GM23338 (cell line): ENCODE measurements around the gene MFSD6. TPM values are rescaled to one million over a fixed set of nuclear protein-coding genes. Genes with fewer than 3 reads are reported as not detected.

Experiments used
- ATAC-seq: fragments of 200-7000 bp; cut with Tn5 transposase; 3 replicates; pipeline ENCODE4 v1.9.1; 2020
- DNase-seq: peaks from one replicate; pipeline ENCODE4 v3.0.0-alpha.2; 2015; ENCODE audit warnings: low spot score
- H2AFZ ChIP-seq: fragments of 200-600 bp; sonication (generic); 2 replicates; pipeline ENCODE4 v1.8.0; 2016; ENCODE audit warnings: antibody characterized with exemption, mild to moderate bottlenecking, moderate library complexity
- H3F3A ChIP-seq: fragments of 200-600 bp; sonication (generic); replicated peaks from 2 replicates; pipeline ENCODE4 v1.8.0; 2017; ENCODE audit warnings: antibody characterized with exemption, mixed run types, low read depth
- H3K27ac ChIP-seq: fragments of 200-600 bp; sonication (generic); 2 replicates; pipeline ENCODE4 v1.6.1; 2016; ENCODE audit warnings: low read depth
- H3K27me3 ChIP-seq: fragments of 200-600 bp; sonication (generic); 2 replicates; pipeline ENCODE4 v1.8.0; 2016; ENCODE audit warnings: mild to moderate bottlenecking, mixed run types, moderate library complexity; ENCODE audit not compliant: insufficient read depth
- H3K36me3 ChIP-seq: fragments of 200-600 bp; sonication (generic); 2 replicates; pipeline ENCODE4 v1.8.0; 2016; ENCODE audit warnings: mild to moderate bottlenecking; ENCODE audit not compliant: insufficient read depth
- H3K4me1 ChIP-seq: fragments of 200-600 bp; sonication (generic); 2 replicates; pipeline ENCODE4 v1.8.0; 2016; ENCODE audit warnings: mild to moderate bottlenecking, moderate library complexity; ENCODE audit not compliant: insufficient read depth
- H3K4me2 ChIP-seq: fragments of 200-600 bp; sonication (generic); 2 replicates; pipeline ENCODE4 v1.7.1; 2017; ENCODE audit warnings: mixed run types
- H3K4me3 ChIP-seq: fragments of 200-600 bp; sonication (generic); 2 replicates; pipeline ENCODE4 v1.6.1; 2016; ENCODE audit warnings: mixed run types
- H3K79me2 ChIP-seq: fragments of 200-600 bp; sonication (generic); replicated peaks from 2 replicates; pipeline ENCODE4 v1.8.0; 2017; ENCODE audit warnings: mild to moderate bottlenecking; ENCODE audit not compliant: insufficient read depth
- H3K9me2 ChIP-seq: fragments of 200-600 bp; sonication (generic); 2 replicates; pipeline ENCODE4 v1.8.0; 2017; ENCODE audit not compliant: insufficient read depth
- H4K20me1 ChIP-seq: fragments of 200-600 bp; sonication (generic); replicated peaks from 2 replicates; pipeline ENCODE4 v1.8.0; 2017; ENCODE audit warnings: mild to moderate bottlenecking; ENCODE audit not compliant: insufficient read depth
- H3K27ac Mint-ChIP-seq: 2 replicates; pipeline ENCODE4 v1.8.0; 2020; ENCODE audit warnings: inconsistent platforms, mild to moderate bottlenecking, moderate library complexity, mixed read lengths
- H3K27me3 Mint-ChIP-seq: 3 replicates; pipeline ENCODE4 v1.8.0; 2022; ENCODE audit warnings: low read depth, mild to moderate bottlenecking, moderate library complexity, mixed read lengths, inconsistent platforms; ENCODE audit not compliant: insufficient read depth, poor library complexity
- H3K36me3 Mint-ChIP-seq: 3 replicates; pipeline ENCODE4 v1.8.0; 2021; ENCODE audit warnings: low read depth, mild to moderate bottlenecking, inconsistent platforms, moderate library complexity, mixed read lengths
- H3K4me1 Mint-ChIP-seq: 3 replicates; pipeline ENCODE4 v1.8.0; 2020; ENCODE audit warnings: mild to moderate bottlenecking, inconsistent platforms, mixed read lengths
- H3K4me3 Mint-ChIP-seq: 3 replicates; pipeline ENCODE4 v1.8.0; 2021; ENCODE audit warnings: moderate library complexity, mild to moderate bottlenecking, inconsistent platforms, mixed read lengths
- H3K9me3 Mint-ChIP-seq: 3 replicates; pipeline ENCODE4 v1.8.0; 2020; ENCODE audit warnings: moderate library complexity, mild to moderate bottlenecking, inconsistent platforms, mixed read lengths
- CREB1 ChIP-seq: fragments of 250-450 bp; sonication (Bioruptor Pico); IDR thresholded peaks from 2 replicates; pipeline ENCODE4 v1.5.0; 2020; ENCODE audit warnings: low read depth, mild to moderate bottlenecking, moderate library complexity
- CTCF ChIP-seq, 2 experiments: fragments of 200-600 bp in 1 of 2; sonication (generic) in 1 of 2; conservative IDR thresholded peaks; 2 replicates each; pipeline versions ENCODE4 v1.5.1 to v1.6.1; 2016 to 2017; ENCODE audit warnings: antibody characterized with exemption in 2 of 2, low read depth in 2 of 2, mild to moderate bottlenecking in 2 of 2, moderate library complexity in 1 of 2
- ETS1 ChIP-seq: IDR thresholded peaks from 2 replicates; pipeline ENCODE4 v1.6.1; 2016; ENCODE audit warnings: antibody characterized with exemption
- EZH2 ChIP-seq: fragments of 200-600 bp; sonication (generic); IDR thresholded peaks from one replicate; pipeline ENCODE4 v1.8.0; 2017; ENCODE audit warnings: antibody characterized with exemption, mild to moderate bottlenecking, low read depth; ENCODE audit not compliant: unreplicated experiment
- EZH2phosphoT487 ChIP-seq: fragments of 200-600 bp; sonication (generic); IDR thresholded peaks from one replicate; pipeline ENCODE4 v1.8.1; 2018; ENCODE audit warnings: antibody characterized with exemption; ENCODE audit not compliant: unreplicated experiment
- JUNB ChIP-seq: IDR thresholded peaks from one replicate; pipeline ENCODE4 v1.6.1; 2016; ENCODE audit warnings: antibody characterized with exemption; ENCODE audit not compliant: unreplicated experiment
- NANOG ChIP-seq: IDR thresholded peaks from 2 replicates; pipeline ENCODE4 v1.6.1; 2016; ENCODE audit warnings: antibody characterized with exemption, borderline replicate concordance
- POLR2AphosphoS5 ChIP-seq: IDR thresholded peaks from 2 replicates; pipeline ENCODE4 v1.6.1; 2016; ENCODE audit warnings: antibody characterized with exemption, low read depth
- REST ChIP-seq: IDR thresholded peaks from one replicate; pipeline ENCODE4 v1.6.1; 2018; ENCODE audit warnings: antibody characterized with exemption; ENCODE audit not compliant: unreplicated experiment
- STAT1 ChIP-seq: IDR thresholded peaks from one replicate; pipeline ENCODE4 v1.6.1; 2016; ENCODE audit warnings: antibody characterized with exemption; ENCODE audit not compliant: unreplicated experiment
- ZNF114 ChIP-seq: fragments of 250-450 bp; sonication (Bioruptor Pico); IDR thresholded peaks from 2 replicates; pipeline ENCODE4 v1.5.0; 2020; ENCODE audit warnings: mild to moderate bottlenecking, moderate library complexity
- ZNF331 ChIP-seq: fragments of 250-450 bp; sonication (Bioruptor Pico); IDR thresholded peaks from 2 replicates; pipeline ENCODE4 v1.5.0; 2020; ENCODE audit warnings: low read depth, mild to moderate bottlenecking, moderate library complexity
- polyA plus RNA-seq: library from polyadenylated mRNA; unstranded; fragments of >200 nt; fragmentation: Nextera tagmentation; extraction: Ambion mirVana; gene quantifications from 2 replicates; pipeline ENCODE4 v1.2.1, GENCODE V29; 2016
- total RNA-seq: library from RNA; depleted of rRNA; stranded (reverse); fragments of >200 nt; shearing (Covaris generic); gene quantifications from 2 replicates; pipeline ENCODE4 v1.2.3, GENCODE V29; 2014
- TF ChIP-seq, protein P1 (sequence below): fragments of 250-450 bp; sonication (Bioruptor Pico); IDR thresholded peaks from 2 replicates; pipeline ENCODE4 v1.5.0; 2020; ENCODE audit warnings: mild to moderate bottlenecking, moderate library complexity

MFSD6 gene
- total and polyA plus RNA-seq, 2 experiments from 2014 or later: 2.3 to 9.6 TPM

DNA sequence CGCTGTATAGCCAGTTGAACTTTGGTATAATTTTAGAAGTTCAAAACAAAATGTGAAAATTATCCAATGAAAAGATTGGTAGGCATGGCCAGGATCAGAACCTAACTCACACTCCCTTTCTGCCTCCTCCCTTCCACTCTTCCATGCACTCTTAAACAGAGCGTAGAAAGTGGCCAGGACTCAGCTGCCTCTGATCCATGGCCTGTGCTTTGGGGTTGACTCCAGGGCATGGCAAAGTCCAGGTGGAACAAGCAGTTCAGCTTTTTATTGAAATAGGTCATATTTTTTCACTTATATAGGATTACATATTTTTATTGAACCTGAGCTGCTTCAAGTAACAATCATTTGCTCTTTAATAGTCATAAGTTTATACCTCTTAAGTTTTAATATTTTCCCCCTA is 38.5 kb upstream of the MFSD6 start:
- no peaks in the 10 kb centered on the region for H3F3A ChIP-seq
- H4K20me1 ChIP-seq: no peaks in the 10 kb centered on the region
- DNase-seq (no peak), ATAC-seq (no peak)
- TF ChIP-seq EZH2phosphoT487 (no peak), CTCF (conservative IDR thresholded peaks at IDR 0.05; ENCODE audit: low read depth in 2 of 2) (no peak), NANOG (no peak), ETS1 (no peak), REST (no peak), ZNF114 (CRISPR knock-in tag) (no peak), EZH2 (no peak), JUNB (no peak), CREB1 (CRISPR knock-in tag) (no peak), ZNF331 (CRISPR knock-in tag) (no peak), STAT1 (no peak), POLR2AphosphoS5 (no peak)
- TF ChIP-seq, protein P1, sequence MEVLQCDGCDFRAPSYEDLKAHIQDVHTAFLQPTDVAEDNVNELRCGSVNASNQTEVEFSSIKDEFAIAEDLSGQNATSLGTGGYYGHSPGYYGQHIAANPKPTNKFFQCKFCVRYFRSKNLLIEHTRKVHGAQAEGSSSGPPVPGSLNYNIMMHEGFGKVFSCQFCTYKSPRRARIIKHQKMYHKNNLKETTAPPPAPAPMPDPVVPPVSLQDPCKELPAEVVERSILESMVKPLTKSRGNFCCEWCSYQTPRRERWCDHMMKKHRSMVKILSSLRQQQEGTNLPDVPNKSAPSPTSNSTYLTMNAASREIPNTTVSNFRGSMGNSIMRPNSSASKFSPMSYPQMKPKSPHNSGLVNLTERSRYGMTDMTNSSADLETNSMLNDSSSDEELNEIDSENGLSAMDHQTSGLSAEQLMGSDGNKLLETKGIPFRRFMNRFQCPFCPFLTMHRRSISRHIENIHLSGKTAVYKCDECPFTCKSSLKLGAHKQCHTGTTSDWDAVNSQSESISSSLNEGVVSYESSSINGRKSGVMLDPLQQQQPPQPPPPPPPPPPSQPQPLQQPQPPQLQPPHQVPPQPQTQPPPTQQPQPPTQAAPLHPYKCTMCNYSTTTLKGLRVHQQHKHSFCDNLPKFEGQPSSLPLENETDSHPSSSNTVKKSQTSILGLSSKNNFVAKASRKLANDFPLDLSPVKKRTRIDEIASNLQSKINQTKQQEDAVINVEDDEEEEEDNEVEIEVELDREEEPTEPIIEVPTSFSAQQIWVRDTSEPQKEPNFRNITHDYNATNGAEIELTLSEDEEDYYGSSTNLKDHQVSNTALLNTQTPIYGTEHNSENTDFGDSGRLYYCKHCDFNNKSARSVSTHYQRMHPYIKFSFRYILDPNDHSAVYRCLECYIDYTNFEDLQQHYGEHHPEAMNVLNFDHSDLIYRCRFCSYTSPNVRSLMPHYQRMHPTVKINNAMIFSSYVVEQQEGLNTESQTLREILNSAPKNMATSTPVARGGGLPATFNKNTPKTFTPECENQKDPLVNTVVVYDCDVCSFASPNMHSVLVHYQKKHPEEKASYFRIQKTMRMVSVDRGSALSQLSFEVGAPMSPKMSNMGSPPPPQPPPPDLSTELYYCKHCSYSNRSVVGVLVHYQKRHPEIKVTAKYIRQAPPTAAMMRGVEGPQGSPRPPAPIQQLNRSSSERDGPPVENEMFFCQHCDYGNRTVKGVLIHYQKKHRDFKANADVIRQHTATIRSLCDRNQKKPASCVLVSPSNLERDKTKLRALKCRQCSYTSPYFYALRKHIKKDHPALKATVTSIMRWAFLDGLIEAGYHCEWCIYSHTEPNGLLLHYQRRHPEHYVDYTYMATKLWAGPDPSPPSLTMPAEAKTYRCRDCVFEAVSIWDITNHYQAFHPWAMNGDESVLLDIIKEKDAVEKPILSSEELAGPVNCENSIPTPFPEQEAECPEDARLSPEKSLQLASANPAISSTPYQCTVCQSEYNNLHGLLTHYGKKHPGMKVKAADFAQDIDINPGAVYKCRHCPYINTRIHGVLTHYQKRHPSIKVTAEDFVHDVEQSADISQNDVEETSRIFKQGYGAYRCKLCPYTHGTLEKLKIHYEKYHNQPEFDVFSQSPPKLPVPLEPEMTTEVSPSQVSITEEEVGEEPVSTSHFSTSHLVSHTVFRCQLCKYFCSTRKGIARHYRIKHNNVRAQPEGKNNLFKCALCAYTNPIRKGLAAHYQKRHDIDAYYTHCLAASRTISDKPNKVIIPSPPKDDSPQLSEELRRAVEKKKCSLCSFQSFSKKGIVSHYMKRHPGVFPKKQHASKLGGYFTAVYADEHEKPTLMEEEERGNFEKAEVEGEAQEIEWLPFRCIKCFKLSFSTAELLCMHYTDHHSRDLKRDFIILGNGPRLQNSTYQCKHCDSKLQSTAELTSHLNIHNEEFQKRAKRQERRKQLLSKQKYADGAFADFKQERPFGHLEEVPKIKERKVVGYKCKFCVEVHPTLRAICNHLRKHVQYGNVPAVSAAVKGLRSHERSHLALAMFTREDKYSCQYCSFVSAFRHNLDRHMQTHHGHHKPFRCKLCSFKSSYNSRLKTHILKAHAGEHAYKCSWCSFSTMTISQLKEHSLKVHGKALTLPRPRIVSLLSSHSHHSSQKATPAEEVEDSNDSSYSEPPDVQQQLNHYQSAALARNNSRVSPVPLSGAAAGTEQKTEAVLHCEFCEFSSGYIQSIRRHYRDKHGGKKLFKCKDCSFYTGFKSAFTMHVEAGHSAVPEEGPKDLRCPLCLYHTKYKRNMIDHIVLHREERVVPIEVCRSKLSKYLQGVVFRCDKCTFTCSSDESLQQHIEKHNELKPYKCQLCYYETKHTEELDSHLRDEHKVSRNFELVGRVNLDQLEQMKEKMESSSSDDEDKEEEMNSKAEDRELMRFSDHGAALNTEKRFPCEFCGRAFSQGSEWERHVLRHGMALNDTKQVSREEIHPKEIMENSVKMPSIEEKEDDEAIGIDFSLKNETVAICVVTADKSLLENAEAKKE (CRISPR knock-in tag): no peak
- H3K4me3 ChIP-seq: no peak overlapping the region
- no peaks in the 10 kb centered on the region for H3K27me3 ChIP-seq
- H3K4me1 Mint-ChIP-seq: no peaks in the 10 kb centered on the region
- H3K9me3 Mint-ChIP-seq: no peaks in the 10 kb centered on the region
- H3K27ac Mint-ChIP-seq: no peak overlapping the region
- no peak overlapping the region for H3K4me3 Mint-ChIP-seq
- H3K4me2 ChIP-seq: no peak overlapping the region
- no peak overlapping the region for H2AFZ ChIP-seq
- H3K27me3 Mint-ChIP-seq: peaks cover 2% of the 10 kb centered on the region
- H3K36me3 Mint-ChIP-seq: no peaks in the 10 kb centered on the region
- H3K4me1 ChIP-seq: no peaks in the 10 kb centered on the region
- no peak overlapping the region for H3K27ac ChIP-seq
- H3K36me3 ChIP-seq: no peaks in the 10 kb centered on the region
- no peaks in the 10 kb centered on the region for H3K9me2 ChIP-seq
- no peaks in the 10 kb centered on the region for H3K79me2 ChIP-seq
